ENCODE measurements around the gene SPPL2B. TPM values are rescaled to one million over a fixed set of nuclear protein-coding genes. Genes with fewer than 3 reads are reported as not detected.

The SPPL2B gene
- total and polyA plus RNA-seq, 9 donors: 1.5 to 66.6 (median 47.9) TPM

DNA sequence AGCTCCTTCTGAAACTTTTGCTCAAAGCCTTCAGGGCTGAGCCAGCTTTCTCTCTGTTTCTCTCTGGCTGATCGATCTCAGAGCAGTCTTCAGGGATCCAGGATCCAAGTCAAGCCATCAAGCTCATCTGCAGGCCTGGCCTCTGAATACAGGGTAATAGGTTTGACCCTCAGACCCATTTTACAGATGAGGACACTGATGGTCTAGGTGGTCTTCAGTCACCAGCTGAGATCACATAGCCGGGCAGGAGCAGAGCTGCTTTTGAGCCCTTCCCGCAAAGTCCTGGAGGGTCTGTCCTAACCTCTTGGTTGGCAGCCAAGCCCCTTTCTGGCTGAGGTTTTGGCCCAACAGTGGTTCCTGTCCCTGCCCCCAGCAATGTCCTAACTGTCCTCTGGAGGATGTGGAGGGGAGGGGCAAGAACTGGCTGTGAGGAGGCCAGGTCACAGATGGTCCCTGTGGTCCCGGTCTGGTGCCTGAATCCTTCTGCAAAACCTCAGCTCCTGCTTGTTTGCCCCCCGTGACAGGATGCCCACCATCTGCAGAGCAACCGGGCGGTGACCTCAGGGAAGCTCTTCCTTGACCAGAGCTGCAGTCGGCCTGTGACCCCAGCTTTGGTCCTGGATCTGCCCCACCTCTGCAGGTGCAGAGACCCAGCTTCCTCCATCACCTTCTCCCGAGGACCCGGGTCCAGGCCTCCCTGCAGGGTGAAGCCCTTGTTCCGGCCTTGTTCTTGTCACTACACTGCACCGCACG is 40.7 kb upstream of the SPPL2B start:
- Histone ChIP-seq H3K27me3 (peaks cover 11% of the 10 kb centered on the region), H3K36me3 (no peaks in the 10 kb centered on the region), H3K27ac (no peak overlapping the region), H3K4me1 (ENCODE audit: insufficient read depth) (peaks cover 11% of the 10 kb centered on the region), H3K4me3 (no peak overlapping the region), H3K9me3 (no peaks in the 10 kb centered on the region)
- intact Hi-C loops (cut with DNase I): no loop called here
- DNase-seq: no peak
- TF ChIP-seq POLR2A (IDR thresholded peaks at IDR 0.05) (no peak), EP300 (IDR thresholded peaks at IDR 0.05) (no peak)
- TF ChIP-seq, protein P1, sequence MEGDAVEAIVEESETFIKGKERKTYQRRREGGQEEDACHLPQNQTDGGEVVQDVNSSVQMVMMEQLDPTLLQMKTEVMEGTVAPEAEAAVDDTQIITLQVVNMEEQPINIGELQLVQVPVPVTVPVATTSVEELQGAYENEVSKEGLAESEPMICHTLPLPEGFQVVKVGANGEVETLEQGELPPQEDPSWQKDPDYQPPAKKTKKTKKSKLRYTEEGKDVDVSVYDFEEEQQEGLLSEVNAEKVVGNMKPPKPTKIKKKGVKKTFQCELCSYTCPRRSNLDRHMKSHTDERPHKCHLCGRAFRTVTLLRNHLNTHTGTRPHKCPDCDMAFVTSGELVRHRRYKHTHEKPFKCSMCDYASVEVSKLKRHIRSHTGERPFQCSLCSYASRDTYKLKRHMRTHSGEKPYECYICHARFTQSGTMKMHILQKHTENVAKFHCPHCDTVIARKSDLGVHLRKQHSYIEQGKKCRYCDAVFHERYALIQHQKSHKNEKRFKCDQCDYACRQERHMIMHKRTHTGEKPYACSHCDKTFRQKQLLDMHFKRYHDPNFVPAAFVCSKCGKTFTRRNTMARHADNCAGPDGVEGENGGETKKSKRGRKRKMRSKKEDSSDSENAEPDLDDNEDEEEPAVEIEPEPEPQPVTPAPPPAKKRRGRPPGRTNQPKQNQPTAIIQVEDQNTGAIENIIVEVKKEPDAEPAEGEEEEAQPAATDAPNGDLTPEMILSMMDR (IDR thresholded peaks at IDR 0.05): no peak
- WGBS, 3 donors: 79 to 90% (median 85%) methylated on average over 12 to 13 of the region's 13 CpGs

DNA sequence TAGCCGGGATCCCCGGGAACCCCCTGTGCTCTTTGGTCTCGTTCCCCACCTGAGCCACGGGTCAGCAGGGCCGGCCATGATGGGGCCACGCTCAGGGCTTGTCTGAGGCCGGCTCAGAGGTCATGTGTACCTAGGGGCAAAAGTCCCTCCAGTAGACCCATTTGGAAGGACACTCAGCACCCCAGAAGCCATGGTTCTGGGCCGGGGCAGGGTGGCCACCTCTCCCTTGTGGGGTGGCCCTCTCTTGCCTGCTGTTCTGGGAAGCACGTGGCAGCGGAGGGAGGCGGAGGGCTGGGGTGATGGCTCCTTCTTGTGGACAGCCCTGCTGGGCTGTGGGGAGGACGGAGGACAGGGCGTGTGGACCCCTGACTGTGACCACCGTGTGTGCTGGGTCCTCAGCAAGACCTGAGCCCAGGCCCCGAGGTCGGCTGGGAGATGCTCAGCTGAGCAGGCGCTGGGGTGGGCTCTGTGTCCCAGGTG is 40.1 kb upstream of the SPPL2B start:
- intact Hi-C loops (cut with DNase I): no loop called here

DNA sequence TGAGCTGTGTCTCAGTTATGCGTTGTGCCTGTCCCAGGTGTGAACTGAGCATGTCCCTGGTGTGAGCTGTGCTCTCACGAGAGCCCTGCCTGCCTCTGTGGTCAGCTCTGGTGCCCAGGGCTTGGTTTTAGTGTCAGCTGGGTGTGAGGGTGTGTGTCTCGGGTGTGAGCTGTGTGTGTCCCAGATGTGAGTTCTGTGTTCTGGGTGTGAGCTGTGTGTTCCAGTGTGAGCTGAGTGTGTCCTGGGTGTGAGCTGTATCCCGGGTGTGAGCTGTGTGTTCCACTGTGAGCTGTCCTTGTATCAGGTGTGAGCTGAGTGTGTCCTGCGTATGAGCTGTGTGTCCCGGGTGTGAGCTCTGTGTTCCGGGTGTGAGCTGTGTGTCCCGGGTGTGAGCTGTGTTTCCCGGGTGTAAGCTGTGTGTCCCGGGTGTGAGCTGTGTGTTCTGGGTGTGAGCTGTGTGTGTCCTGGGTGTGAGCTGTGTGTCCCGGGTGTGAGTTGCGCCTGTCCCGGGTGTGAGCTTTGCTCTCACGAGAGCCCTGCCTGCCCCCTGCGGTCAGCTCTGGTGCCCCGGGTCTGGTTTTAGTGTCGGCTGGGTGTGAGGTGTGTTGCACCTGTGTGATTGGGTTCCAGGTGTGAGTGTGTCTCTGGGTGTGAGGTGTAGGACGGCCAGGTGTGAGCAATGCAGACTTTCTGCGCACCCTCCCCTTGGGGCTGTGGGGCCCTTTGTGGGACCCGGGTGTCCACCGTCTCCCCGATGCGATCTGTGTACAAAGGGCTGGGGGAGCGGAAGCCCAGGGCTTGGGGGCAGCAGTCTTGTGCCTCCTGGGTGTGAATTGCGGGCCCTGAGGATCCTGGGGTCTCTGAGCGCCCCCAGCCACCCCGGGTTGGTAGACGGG is 39.4 kb upstream of the SPPL2B start:
- peaks cover 11% of the 10 kb centered on the region for H3K4me1 ChIP-seq (ENCODE audit: insufficient read depth)
- no peaks in the 10 kb centered on the region for H3K36me3 ChIP-seq
- no peak overlapping the region for H3K27ac ChIP-seq
- intact Hi-C loops (cut with DNase I): no loop called here
- H3K9me3 ChIP-seq: no peaks in the 10 kb centered on the region
- no peak for TF ChIP-seq EP300 (IDR thresholded peaks at IDR 0.05)
- TF ChIP-seq POLR2A (IDR thresholded peaks at IDR 0.05): no peak
- TF ChIP-seq, protein P1 (IDR thresholded peaks at IDR 0.05): no peak
- no peak for DNase-seq
- 55 to 62% (median 58%) methylated on average over 28 of the region's 28 CpGs for WGBS, 3 donors
- peaks cover 11% of the 10 kb centered on the region for H3K27me3 ChIP-seq
- H3K4me3 ChIP-seq: no peak overlapping the region

More for the DNA sequence above, 40.1 kb upstream of the SPPL2B start:
- H3K36me3 ChIP-seq: no peaks in the 10 kb centered on the region
- no peak overlapping the region for H3K4me3 ChIP-seq
- no peaks in the 10 kb centered on the region for H3K9me3 ChIP-seq
- no peak for DNase-seq
- no peak overlapping the region for H3K27ac ChIP-seq
- no peak for TF ChIP-seq POLR2A (IDR thresholded peaks at IDR 0.05)
- no peak for TF ChIP-seq EP300 (IDR thresholded peaks at IDR 0.05)
- TF ChIP-seq, protein P1 (IDR thresholded peaks at IDR 0.05): no peak
- 79 to 84% (median 79%) methylated on average over 15 to 17 of the region's 17 CpGs for WGBS, 3 donors
- H3K4me1 ChIP-seq (ENCODE audit: insufficient read depth): peaks cover 11% of the 10 kb centered on the region
- H3K27me3 ChIP-seq: peaks cover 11% of the 10 kb centered on the region

DNA sequence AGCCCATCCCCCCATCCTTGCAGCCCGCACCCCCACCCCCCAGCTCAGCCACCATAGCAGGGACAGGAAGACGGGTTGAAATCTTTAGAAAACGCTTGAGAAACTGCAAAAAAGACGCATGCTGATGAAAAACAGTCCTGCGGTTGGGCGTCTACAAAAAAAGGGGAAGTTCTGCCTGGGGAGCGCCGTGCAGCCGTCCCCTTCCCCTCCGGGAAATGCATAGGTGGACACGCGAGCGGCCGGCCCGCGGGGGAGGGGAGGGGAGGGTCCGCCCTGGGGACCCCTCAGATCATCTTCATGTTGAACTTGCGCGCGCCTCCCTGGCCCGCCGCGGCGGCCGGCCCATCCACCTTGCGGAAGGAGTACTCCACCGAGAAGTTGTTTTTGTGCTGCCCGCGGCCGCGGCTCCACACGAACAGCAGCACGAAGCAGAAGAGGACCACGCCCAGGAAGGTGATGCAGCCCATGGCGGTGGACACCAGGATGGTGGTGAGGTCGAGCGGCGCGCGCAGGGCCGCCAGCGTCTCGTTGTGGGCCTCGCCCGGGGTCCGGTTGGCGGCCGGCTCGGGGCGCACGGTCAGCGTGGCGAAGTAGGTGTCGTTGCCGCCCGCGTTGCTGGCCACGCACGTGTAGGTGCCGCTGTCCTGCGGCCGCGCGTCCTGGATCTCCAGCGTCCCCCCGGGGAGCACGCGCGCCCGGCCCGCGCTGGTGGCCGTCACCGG is 38.6 kb upstream of the SPPL2B start:
- Histone ChIP-seq H3K27me3 (peaks cover 11% of the 10 kb centered on the region), H3K4me1 (ENCODE audit: insufficient read depth) (peaks cover 12% of the 10 kb centered on the region), H3K9me3 (no peaks in the 10 kb centered on the region), H3K27ac (no peak overlapping the region), H3K36me3 (no peaks in the 10 kb centered on the region), H3K4me3 (peak overlapping the region; percentile 1)
- intact Hi-C loops (cut with DNase I): no loop called here
- no peak for DNase-seq
- no peak for TF ChIP-seq EP300 (IDR thresholded peaks at IDR 0.05)
- 1 to 3% (median 2%) methylated on average over 40 to 69 of the region's 74 CpGs for WGBS, 3 donors

Measured in ovary (tissue), 9 donors.